GM12892 (cell line): ENCODE measurements around the gene LHX1.

Source experiments
- POLR2A ChIP-seq: IDR thresholded peaks from 2 replicates; pipeline ENCODE4 v1.6.1; 2011; ENCODE audit warnings: low read depth, low read length, control low read depth
- POLR2AphosphoS5 ChIP-seq: IDR thresholded peaks from 2 replicates; pipeline ENCODE4 v1.6.1; 2011; ENCODE audit warnings: low read depth, low read length, control low read depth

GRCh38 chr17:36935671-36936454 lies 1.4 kb upstream of the LHX1 start:
- TF ChIP-seq POLR2AphosphoS5 (no peak), POLR2A (no peak)
